Fibroblast of lung (primary cell): ENCODE results near the gene SDCCAG8. TPM values are rescaled to one million over a fixed set of nuclear protein-coding genes. Genes with fewer than 3 reads are reported as not detected.

Experiments
- DNase-seq, 2 donors: peaks; one replicate each; pipeline versions ENCODE4 v3.0.0 to v3.0.0-alpha.2; 2010; ENCODE audit warnings: low read depth in 2 of 2
- H2AFZ ChIP-seq: 2 replicates; pipeline ENCODE4 v1.5.1; 2012; ENCODE audit warnings: low read length, control low read depth, inconsistent platforms
- H3K27ac ChIP-seq: 2 replicates; pipeline ENCODE4 v1.5.1; 2011; ENCODE audit warnings: low read length, control low read depth; ENCODE audit not compliant: insufficient read depth
- H3K27me3 ChIP-seq: 2 replicates; pipeline ENCODE4 v1.5.1; 2011; ENCODE audit warnings: mild to moderate bottlenecking, low read length; ENCODE audit not compliant: control insufficient read depth, insufficient read depth
- H3K36me3 ChIP-seq: 2 replicates; pipeline ENCODE4 v1.5.1; 2011; ENCODE audit warnings: low read length; ENCODE audit not compliant: control insufficient read depth, insufficient read depth
- H3K4me1 ChIP-seq: 2 replicates; pipeline ENCODE4 v1.5.1; 2011; ENCODE audit warnings: low read length; ENCODE audit not compliant: control insufficient read depth, insufficient read depth; ENCODE audit errors: extremely low read depth
- H3K4me2 ChIP-seq: 2 replicates; pipeline ENCODE4 v1.5.1; 2011; ENCODE audit warnings: low read length, control low read depth; ENCODE audit not compliant: insufficient read depth; ENCODE audit errors: extremely low read depth
- H3K4me3 ChIP-seq, 4 experiments: fragments of 200-600 bp in 1 of 4; sonication (generic) in 1 of 4; replicated peaks in 1 of 4; 2 replicates each; pipeline ENCODE4 v1.5.1; 2011 to 2016; ENCODE audit warnings: low read length in 4 of 4, low read depth in 3 of 4, mild to moderate bottlenecking in 3 of 4, control low read depth in 2 of 4, inconsistent platforms in 1 of 4, mixed read lengths in 1 of 4; ENCODE audit not compliant: insufficient read depth in 1 of 4; ENCODE audit errors: control extremely low read depth in 1 of 4
- H3K79me2 ChIP-seq: 2 replicates; pipeline ENCODE4 v1.5.1; 2012; ENCODE audit warnings: mild to moderate bottlenecking, low read length, inconsistent platforms; ENCODE audit not compliant: control insufficient read depth, insufficient read depth
- H3K9ac ChIP-seq: 2 replicates; pipeline ENCODE4 v1.5.1; 2011; ENCODE audit warnings: mild to moderate bottlenecking, low read length, control low read depth; ENCODE audit not compliant: insufficient read depth
- H3K9me3 ChIP-seq: 2 replicates; pipeline ENCODE4 v1.5.1; 2012; ENCODE audit warnings: low read depth, low read length; ENCODE audit not compliant: control insufficient read depth, insufficient read depth
- H4K20me1 ChIP-seq: 2 replicates; pipeline ENCODE4 v1.5.1; 2011; ENCODE audit warnings: low read length; ENCODE audit not compliant: control insufficient read depth, insufficient read depth; ENCODE audit errors: extremely low read depth
- CTCF ChIP-seq, 2 donors: IDR thresholded peaks in 1 of 2; conservative IDR thresholded peaks in 1 of 2; 1 replicate in 1 of 2; 2 replicates in 1 of 2; pipeline ENCODE4 v1.5.1; 2011 to 2012; ENCODE audit warnings: low read length in 2 of 2, control low read depth in 1 of 2, inconsistent platforms in 1 of 2, low read depth in 1 of 2, mild to moderate bottlenecking in 1 of 2
- EZH2 ChIP-seq: IDR thresholded peaks from 2 replicates; pipeline ENCODE4 v1.5.1; 2012; ENCODE audit warnings: low read length, control low read depth, mild to moderate bottlenecking; ENCODE audit errors: missing control alignments
- polyA plus RNA-seq, 2 donors: library from polyadenylated mRNA; depleted of rRNA in 1 of 2; stranded (reverse) in 1 of 2; unstranded in 1 of 2; fragments of >200 nt; gene quantifications; 2 replicates each; pipeline ENCODE4 v1.2.1, GENCODE V29; 2011 to 2012; ENCODE audit warnings: missing spikeins in 1 of 2
- total RNA-seq: library from RNA; depleted of rRNA; stranded (reverse); fragments of >200 nt; gene quantifications from 2 replicates; pipeline ENCODE4 v1.2.1, GENCODE V29; 2014

SDCCAG8 gene
- total and polyA plus RNA-seq, 2 donors (not counting 1 experiment from before 2014, with no cell fraction given) = 34.8 to 53.2 TPM

- no peak overlapping the region for H3K9ac ChIP-seq
- no peak overlapping the region for H3K4me2 ChIP-seq
- no peak for TF ChIP-seq CTCF (conservative IDR thresholded peaks at IDR 0.05 in 1 of 2, IDR thresholded peaks at IDR 0.05 in 1 of 2; ENCODE audit: low read depth in 1 of 2, low read length in 2 of 2)
- no peak for TF ChIP-seq EZH2
- H3K9me3 ChIP-seq = no peaks in the 10 kb centered on the region
- H3K36me3 ChIP-seq = no peaks in the 10 kb centered on the region
- no peaks in the 10 kb centered on the region for H4K20me1 ChIP-seq
- H3K4me1 ChIP-seq = no peaks in the 10 kb centered on the region
- no peak overlapping the region for H3K4me3 ChIP-seq
- H3K27me3 ChIP-seq = no peaks in the 10 kb centered on the region
- no peak overlapping the region for H3K27ac ChIP-seq
- no peak for DNase-seq
- H2AFZ ChIP-seq = no peak overlapping the region
- H3K79me2 ChIP-seq = no peaks in the 10 kb centered on the region
Measured at GRCh38 chr1:243526180-243526579, 270.3 kb downstream of the SDCCAG8 start.

DNA sequence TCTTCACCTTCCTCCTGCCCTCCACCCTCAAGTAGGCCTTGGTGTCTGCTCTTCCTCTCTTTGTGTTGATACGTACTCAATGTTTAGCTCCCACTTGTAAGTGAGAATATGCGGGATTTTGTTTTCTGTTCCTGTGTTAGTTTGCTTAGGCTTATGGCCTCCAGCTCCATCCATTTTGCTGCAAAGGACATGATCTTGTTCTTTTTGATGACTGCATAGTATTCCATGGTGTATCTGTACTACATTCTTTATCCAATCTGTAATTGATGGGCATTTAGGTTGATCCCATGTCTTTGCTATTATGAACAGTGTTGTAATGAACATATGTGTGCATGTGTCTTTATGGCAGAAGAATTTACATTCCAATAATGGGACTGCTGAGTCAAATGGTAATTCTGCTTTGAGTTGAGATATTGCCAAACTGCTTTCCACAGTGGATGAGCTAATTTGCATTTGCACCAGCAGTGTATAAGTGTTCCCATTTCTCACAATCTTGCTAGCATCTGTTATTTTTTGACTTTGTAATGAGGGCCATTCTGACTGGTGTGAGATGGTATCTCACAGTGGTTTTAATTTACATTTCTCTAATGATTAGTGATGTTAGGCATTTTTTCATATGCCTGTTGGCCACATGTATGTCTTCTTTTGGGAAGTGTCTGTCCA, 272.7 kb downstream of the SDCCAG8 start:
- no peak overlapping the region for H2AFZ ChIP-seq
- DNase-seq = no peak
- TF ChIP-seq CTCF (conservative IDR thresholded peaks at IDR 0.05 in 1 of 2, IDR thresholded peaks at IDR 0.05 in 1 of 2; ENCODE audit: low read depth in 1 of 2, low read length in 2 of 2) (no peak), EZH2 (no peak)
- H4K20me1 ChIP-seq = no peaks in the 10 kb centered on the region
- no peaks in the 10 kb centered on the region for H3K36me3 ChIP-seq
- H3K27me3 ChIP-seq = no peaks in the 10 kb centered on the region
- H3K9ac ChIP-seq = no peak overlapping the region
- no peaks in the 10 kb centered on the region for H3K4me1 ChIP-seq
- H3K27ac ChIP-seq = no peak overlapping the region
- H3K9me3 ChIP-seq = no peaks in the 10 kb centered on the region
- H3K79me2 ChIP-seq = no peaks in the 10 kb centered on the region
- H3K4me3 ChIP-seq = no peak overlapping the region
- H3K4me2 ChIP-seq = no peak overlapping the region

- no peaks in the 10 kb centered on the region for H3K4me1 ChIP-seq
- no peak overlapping the region for H3K27ac ChIP-seq
- H2AFZ ChIP-seq = no peak overlapping the region
Measured at GRCh38 chr1:243529512-243529911, 273.7 kb downstream of the SDCCAG8 start.

More at GRCh38 chr1:243529512-243529911, 273.7 kb downstream of the SDCCAG8 start:
- no peaks in the 10 kb centered on the region for H3K36me3 ChIP-seq
- no peaks in the 10 kb centered on the region for H4K20me1 ChIP-seq
- H3K9me3 ChIP-seq = no peaks in the 10 kb centered on the region
- no peak overlapping the region for H3K4me2 ChIP-seq
- no peaks in the 10 kb centered on the region for H3K79me2 ChIP-seq
- DNase-seq = no peak
- TF ChIP-seq CTCF (conservative IDR thresholded peaks at IDR 0.05 in 1 of 2, IDR thresholded peaks at IDR 0.05 in 1 of 2; ENCODE audit: low read depth in 1 of 2, low read length in 2 of 2) = no peak
- no peak overlapping the region for H3K4me3 ChIP-seq
- no peak overlapping the region for H3K9ac ChIP-seq
- no peaks in the 10 kb centered on the region for H3K27me3 ChIP-seq
